OCI-LY7 (cell line): ENCODE results near the gene GID8. TPM values are rescaled to one million over a fixed set of nuclear protein-coding genes. Genes with fewer than 3 reads are reported as not detected.

ENCODE experiments used
- BruUV-seq: library from RNA; stranded (reverse); fragments of 400-500 nt; replicated peaks from 2 replicates; lab custom pipeline; 2021; lab: Mats Ljungman, UMichigan
- CTCF ChIA-PET: fragments of 300-600 bp; sonication (Branson Sonifier 250); formaldehyde crosslinking; loops from one replicate; lab custom pipeline; 2022; ENCODE audit warnings: antibody characterized with exemption; ENCODE audit not compliant: unreplicated experiment; lab: Charles Lee
- POLR2A ChIA-PET: fragments of 300-600 bp; sonication (Branson Sonifier 250); formaldehyde crosslinking; loops from one replicate; lab custom pipeline; 2022; ENCODE audit warnings: antibody characterized with exemption; lab: Charles Lee
- DNase-seq: peaks from one replicate; pipeline ENCODE4 v3.0.0-alpha.2; 2015; ENCODE audit warnings: low spot score
- H2AFZ ChIP-seq: fragments of 200-600 bp; sonication (generic), shearing (Covaris generic); 2 replicates; pipeline ENCODE4 v1.6.1; 2014; ENCODE audit warnings: mild to moderate bottlenecking, antibody characterized with exemption, low read length, moderate library complexity
- H3K27ac ChIP-seq: fragments of 200-600 bp; sonication (generic); 2 replicates; pipeline ENCODE4 v1.5.1; 2014; ENCODE audit warnings: mixed run types, low read depth, mild to moderate bottlenecking, moderate library complexity, low read length, inconsistent platforms; ENCODE audit not compliant: poor library complexity, severe bottlenecking
- H3K36me3 ChIP-seq: fragments of 200-600 bp; sonication (generic); 2 replicates; pipeline ENCODE4 v1.6.1; 2014; ENCODE audit warnings: mild to moderate bottlenecking, antibody characterized with exemption, low read length, moderate library complexity, mixed read lengths; ENCODE audit not compliant: insufficient read depth
- H3K4me1 ChIP-seq: fragments of 200-600 bp; sonication (generic); 2 replicates; pipeline ENCODE4 v1.5.1; 2014; ENCODE audit warnings: mild to moderate bottlenecking, low read length; ENCODE audit not compliant: insufficient read depth, poor library complexity, severe bottlenecking
- H3K4me2 ChIP-seq: fragments of 200-600 bp; sonication (generic); 2 replicates; pipeline ENCODE4 v1.6.1; 2014; ENCODE audit warnings: mild to moderate bottlenecking, low read length
- H3K4me3 ChIP-seq: fragments of 200-600 bp; sonication (generic); 2 replicates; pipeline ENCODE4 v1.5.1; 2014; ENCODE audit warnings: mild to moderate bottlenecking, low read depth, low read length; ENCODE audit not compliant: poor library complexity, severe bottlenecking
- H3K79me2 ChIP-seq: fragments of 200-600 bp; sonication (generic); 2 replicates; pipeline ENCODE4 v1.6.1; 2016; ENCODE audit warnings: low read depth, mild to moderate bottlenecking, low read length, moderate library complexity, mixed read lengths; ENCODE audit not compliant: insufficient read depth
- H3K9me2 ChIP-seq: fragments of 200-600 bp; sonication (generic); 2 replicates; pipeline ENCODE4 v1.6.1; 2016; ENCODE audit warnings: mild to moderate bottlenecking, low read length, mixed read lengths; ENCODE audit not compliant: insufficient read depth
- H3K9me3 ChIP-seq: fragments of 200-600 bp; sonication (generic); 2 replicates; pipeline ENCODE4 v1.6.1; 2014; ENCODE audit warnings: mild to moderate bottlenecking, mixed run types, low read length, mixed read lengths
- H4K20me1 ChIP-seq: fragments of 200-600 bp; sonication (generic); 2 replicates; pipeline ENCODE4 v1.6.1; 2014; ENCODE audit warnings: mild to moderate bottlenecking, antibody characterized with exemption, low read length, moderate library complexity, mixed read lengths; ENCODE audit not compliant: insufficient read depth
- EZH2phosphoT487 ChIP-seq: fragments of 200-600 bp; sonication (generic); IDR thresholded peaks from 2 replicates; pipeline ENCODE4 v1.6.1; 2018; ENCODE audit warnings: low read depth, borderline replicate concordance, mild to moderate bottlenecking, mixed run types, antibody characterized with exemption, low read length, moderate library complexity, mixed read lengths
- intact Hi-C: fragments of 100-400 bp; cut with micrococcal nuclease; formaldehyde crosslinking; loops from one replicate; pipeline ENCODE4 v1.10.0; 2022; ENCODE audit not compliant: unreplicated experiment
- total RNA-seq, 2 experiments: library from RNA; depleted of rRNA in 1 of 2; stranded (reverse); fragments of >200 nt in 1 of 2; shearing (Covaris generic) in 1 of 2; gene quantifications; 2 replicates each; pipeline ENCODE4 v1.2.3, GENCODE V29; 2014 to 2022
- TF ChIP-seq, protein P1 (sequence below): fragments of 200-600 bp; sonication (generic); conservative IDR thresholded peaks from 2 replicates; pipeline ENCODE4 v1.5.1; 2014; ENCODE audit warnings: mild to moderate bottlenecking, antibody characterized with exemption, low read length, moderate library complexity, mixed read lengths

Gene GID8
- total RNA-seq, 2 experiments from 2014 or later: 28.7 to 47.7 TPM

DNA sequence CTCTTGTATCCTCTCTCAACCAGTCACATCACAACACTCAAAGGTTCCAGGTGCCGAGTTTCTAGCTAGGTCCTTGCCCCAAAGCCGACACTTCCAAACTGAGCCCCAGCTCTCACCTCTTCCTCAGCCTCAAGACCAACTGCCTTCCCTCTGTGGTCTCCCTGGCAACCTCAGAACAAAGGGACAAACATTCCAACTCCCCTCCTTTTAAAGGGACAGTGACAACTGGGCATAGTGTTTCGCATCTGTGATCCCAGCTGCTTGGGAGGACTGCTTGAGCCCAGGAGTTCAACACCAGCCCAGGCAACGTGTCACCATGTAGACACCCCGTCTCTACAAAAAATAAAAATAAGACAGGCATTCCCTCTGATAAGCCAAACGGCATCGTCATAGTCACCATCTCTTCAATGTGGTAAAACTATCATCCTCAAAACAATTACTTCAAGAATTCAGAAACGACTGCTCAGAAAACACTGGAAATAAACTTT lies 22.9 kb upstream of the GID8 start:
- H2AFZ ChIP-seq: no peak overlapping the region
- TF ChIP-seq, protein P1, sequence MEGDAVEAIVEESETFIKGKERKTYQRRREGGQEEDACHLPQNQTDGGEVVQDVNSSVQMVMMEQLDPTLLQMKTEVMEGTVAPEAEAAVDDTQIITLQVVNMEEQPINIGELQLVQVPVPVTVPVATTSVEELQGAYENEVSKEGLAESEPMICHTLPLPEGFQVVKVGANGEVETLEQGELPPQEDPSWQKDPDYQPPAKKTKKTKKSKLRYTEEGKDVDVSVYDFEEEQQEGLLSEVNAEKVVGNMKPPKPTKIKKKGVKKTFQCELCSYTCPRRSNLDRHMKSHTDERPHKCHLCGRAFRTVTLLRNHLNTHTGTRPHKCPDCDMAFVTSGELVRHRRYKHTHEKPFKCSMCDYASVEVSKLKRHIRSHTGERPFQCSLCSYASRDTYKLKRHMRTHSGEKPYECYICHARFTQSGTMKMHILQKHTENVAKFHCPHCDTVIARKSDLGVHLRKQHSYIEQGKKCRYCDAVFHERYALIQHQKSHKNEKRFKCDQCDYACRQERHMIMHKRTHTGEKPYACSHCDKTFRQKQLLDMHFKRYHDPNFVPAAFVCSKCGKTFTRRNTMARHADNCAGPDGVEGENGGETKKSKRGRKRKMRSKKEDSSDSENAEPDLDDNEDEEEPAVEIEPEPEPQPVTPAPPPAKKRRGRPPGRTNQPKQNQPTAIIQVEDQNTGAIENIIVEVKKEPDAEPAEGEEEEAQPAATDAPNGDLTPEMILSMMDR: no peak
- no peaks in the 10 kb centered on the region for H3K9me3 ChIP-seq
- intact Hi-C loops: no loop called here
- no peaks in the 10 kb centered on the region for H3K9me2 ChIP-seq
- H4K20me1 ChIP-seq: peaks cover 52% of the 10 kb centered on the region
- H3K27ac ChIP-seq: no peak overlapping the region
- peaks cover 55% of the 10 kb centered on the region for H3K36me3 ChIP-seq
- POLR2A ChIA-PET: no interaction called here
- H3K79me2 ChIP-seq: peaks cover 85% of the 10 kb centered on the region
- H3K4me3 ChIP-seq: no peak overlapping the region
- peaks cover 49% of the 10 kb centered on the region for H3K4me1 ChIP-seq
- CTCF ChIA-PET: no interaction called here
- no TSS peak for BruUV-seq
- 0 out of 2 replicates have a peak overlapping the region, but pooled peaks have one; percentile 3 for H3K4me2 ChIP-seq
- DNase-seq: no peak

- peaks cover 66% of the 10 kb centered on the region for H3K4me1 ChIP-seq
- H4K20me1 ChIP-seq: peaks cover 56% of the 10 kb centered on the region
- H3K4me3 ChIP-seq: no peak overlapping the region
- ChIA-PET CTCF (no interaction called here), POLR2A (interaction anchor here (0.7 to 1.8 kb wide), 2 partner anchors 10 to 16 kb away, joined by 5 read pairs; no protein-coding TSS in a partner anchor)
- peak overlapping the region; percentile 72 for H3K4me2 ChIP-seq
- no TSS peak for BruUV-seq
- DNase-seq: no peak
- no peaks in the 10 kb centered on the region for H3K9me2 ChIP-seq
- intact Hi-C loops: no loop called here
- H3K79me2 ChIP-seq: peaks cover 100% of the 10 kb centered on the region
- TF ChIP-seq EZH2phosphoT487: no peak
- H3K36me3 ChIP-seq: peaks cover 36% of the 10 kb centered on the region
- no peak overlapping the region for H2AFZ ChIP-seq
- H3K27ac ChIP-seq: no peak overlapping the region
- H3K9me3 ChIP-seq: no peaks in the 10 kb centered on the region
Observed at GRCh38 chr20:62916703-62917476, 21.1 kb upstream of the GID8 start.

- Histone ChIP-seq H2AFZ (no peak overlapping the region), H3K4me2 (peak overlapping the region; percentile 72), H4K20me1 (peaks cover 60% of the 10 kb centered on the region), H3K9me3 (no peaks in the 10 kb centered on the region), H3K4me1 (peaks cover 75% of the 10 kb centered on the region), H3K9me2 (no peaks in the 10 kb centered on the region), H3K79me2 (peaks cover 100% of the 10 kb centered on the region), H3K4me3 (peak overlapping the region; percentile 48), H3K27ac (peak overlapping the region; percentile 61), H3K36me3 (peaks cover 28% of the 10 kb centered on the region)
- BruUV-seq: no TSS peak
- DNase-seq: no peak
- intact Hi-C loops: loop anchor here (1.0 to 2.0 kb wide), 2 partner anchors 17 to 37 kb away; no protein-coding TSS in a partner anchor
- TF ChIP-seq EZH2phosphoT487: no peak
- TF ChIP-seq, protein P1: no peak
- POLR2A ChIA-PET: interaction anchor here (1.8 kb wide), 1 partner anchor 9 kb away, joined by 5 read pairs; no protein-coding TSS in a partner anchor
- CTCF ChIA-PET: no interaction called here
Observed at GRCh38 chr20:62917720-62918119, 20.2 kb upstream of the GID8 start.
